GM23338 (cell line): Measurements from ENCODE around the gene USH2A. TPM values are rescaled to one million over a fixed set of nuclear protein-coding genes. Genes with fewer than 3 reads are reported as not detected.

Experiments
- ATAC-seq: fragments of 200-7000 bp; cut with Tn5 transposase; 3 replicates; pipeline ENCODE4 v1.9.1; 2020
- DNase-seq: peaks from one replicate; pipeline ENCODE4 v3.0.0-alpha.2; 2015; ENCODE audit warnings: low spot score
- H2AFZ ChIP-seq: fragments of 200-600 bp; sonication (generic); 2 replicates; pipeline ENCODE4 v1.8.0; 2016; ENCODE audit warnings: antibody characterized with exemption, mild to moderate bottlenecking, moderate library complexity
- H3F3A ChIP-seq: fragments of 200-600 bp; sonication (generic); replicated peaks from 2 replicates; pipeline ENCODE4 v1.8.0; 2017; ENCODE audit warnings: antibody characterized with exemption, mixed run types, low read depth
- H3K27ac ChIP-seq: fragments of 200-600 bp; sonication (generic); 2 replicates; pipeline ENCODE4 v1.6.1; 2016; ENCODE audit warnings: low read depth
- H3K27me3 ChIP-seq: fragments of 200-600 bp; sonication (generic); 2 replicates; pipeline ENCODE4 v1.8.0; 2016; ENCODE audit warnings: mild to moderate bottlenecking, mixed run types, moderate library complexity; ENCODE audit not compliant: insufficient read depth
- H3K36me3 ChIP-seq: fragments of 200-600 bp; sonication (generic); 2 replicates; pipeline ENCODE4 v1.8.0; 2016; ENCODE audit warnings: mild to moderate bottlenecking; ENCODE audit not compliant: insufficient read depth
- H3K4me1 ChIP-seq: fragments of 200-600 bp; sonication (generic); 2 replicates; pipeline ENCODE4 v1.8.0; 2016; ENCODE audit warnings: mild to moderate bottlenecking, moderate library complexity; ENCODE audit not compliant: insufficient read depth
- H3K4me2 ChIP-seq: fragments of 200-600 bp; sonication (generic); 2 replicates; pipeline ENCODE4 v1.7.1; 2017; ENCODE audit warnings: mixed run types
- H3K4me3 ChIP-seq: fragments of 200-600 bp; sonication (generic); 2 replicates; pipeline ENCODE4 v1.6.1; 2016; ENCODE audit warnings: mixed run types
- H3K79me2 ChIP-seq: fragments of 200-600 bp; sonication (generic); replicated peaks from 2 replicates; pipeline ENCODE4 v1.8.0; 2017; ENCODE audit warnings: mild to moderate bottlenecking; ENCODE audit not compliant: insufficient read depth
- H3K9me2 ChIP-seq: fragments of 200-600 bp; sonication (generic); 2 replicates; pipeline ENCODE4 v1.8.0; 2017; ENCODE audit not compliant: insufficient read depth
- H4K20me1 ChIP-seq: fragments of 200-600 bp; sonication (generic); replicated peaks from 2 replicates; pipeline ENCODE4 v1.8.0; 2017; ENCODE audit warnings: mild to moderate bottlenecking; ENCODE audit not compliant: insufficient read depth
- H3K27ac Mint-ChIP-seq: 2 replicates; pipeline ENCODE4 v1.8.0; 2020; ENCODE audit warnings: inconsistent platforms, mild to moderate bottlenecking, moderate library complexity, mixed read lengths
- H3K27me3 Mint-ChIP-seq: 3 replicates; pipeline ENCODE4 v1.8.0; 2022; ENCODE audit warnings: low read depth, mild to moderate bottlenecking, moderate library complexity, mixed read lengths, inconsistent platforms; ENCODE audit not compliant: insufficient read depth, poor library complexity
- H3K36me3 Mint-ChIP-seq: 3 replicates; pipeline ENCODE4 v1.8.0; 2021; ENCODE audit warnings: low read depth, mild to moderate bottlenecking, inconsistent platforms, moderate library complexity, mixed read lengths
- H3K4me1 Mint-ChIP-seq: 3 replicates; pipeline ENCODE4 v1.8.0; 2020; ENCODE audit warnings: mild to moderate bottlenecking, inconsistent platforms, mixed read lengths
- H3K4me3 Mint-ChIP-seq: 3 replicates; pipeline ENCODE4 v1.8.0; 2021; ENCODE audit warnings: moderate library complexity, mild to moderate bottlenecking, inconsistent platforms, mixed read lengths
- H3K9me3 Mint-ChIP-seq: 3 replicates; pipeline ENCODE4 v1.8.0; 2020; ENCODE audit warnings: moderate library complexity, mild to moderate bottlenecking, inconsistent platforms, mixed read lengths
- CREB1 ChIP-seq: fragments of 250-450 bp; sonication (Bioruptor Pico); IDR thresholded peaks from 2 replicates; pipeline ENCODE4 v1.5.0; 2020; ENCODE audit warnings: low read depth, mild to moderate bottlenecking, moderate library complexity
- EZH2 ChIP-seq: fragments of 200-600 bp; sonication (generic); IDR thresholded peaks from one replicate; pipeline ENCODE4 v1.8.0; 2017; ENCODE audit warnings: antibody characterized with exemption, mild to moderate bottlenecking, low read depth; ENCODE audit not compliant: unreplicated experiment
- EZH2phosphoT487 ChIP-seq: fragments of 200-600 bp; sonication (generic); IDR thresholded peaks from one replicate; pipeline ENCODE4 v1.8.1; 2018; ENCODE audit warnings: antibody characterized with exemption; ENCODE audit not compliant: unreplicated experiment
- JUNB ChIP-seq: IDR thresholded peaks from one replicate; pipeline ENCODE4 v1.6.1; 2016; ENCODE audit warnings: antibody characterized with exemption; ENCODE audit not compliant: unreplicated experiment
- NANOG ChIP-seq: IDR thresholded peaks from 2 replicates; pipeline ENCODE4 v1.6.1; 2016; ENCODE audit warnings: antibody characterized with exemption, borderline replicate concordance
- POLR2AphosphoS5 ChIP-seq: IDR thresholded peaks from 2 replicates; pipeline ENCODE4 v1.6.1; 2016; ENCODE audit warnings: antibody characterized with exemption, low read depth
- STAT1 ChIP-seq: IDR thresholded peaks from one replicate; pipeline ENCODE4 v1.6.1; 2016; ENCODE audit warnings: antibody characterized with exemption; ENCODE audit not compliant: unreplicated experiment
- ZNF114 ChIP-seq: fragments of 250-450 bp; sonication (Bioruptor Pico); IDR thresholded peaks from 2 replicates; pipeline ENCODE4 v1.5.0; 2020; ENCODE audit warnings: mild to moderate bottlenecking, moderate library complexity
- ZNF331 ChIP-seq: fragments of 250-450 bp; sonication (Bioruptor Pico); IDR thresholded peaks from 2 replicates; pipeline ENCODE4 v1.5.0; 2020; ENCODE audit warnings: low read depth, mild to moderate bottlenecking, moderate library complexity
- polyA plus RNA-seq: library from polyadenylated mRNA; unstranded; fragments of >200 nt; fragmentation: Nextera tagmentation; extraction: Ambion mirVana; gene quantifications from 2 replicates; pipeline ENCODE4 v1.2.1, GENCODE V29; 2016
- total RNA-seq: library from RNA; depleted of rRNA; stranded (reverse); fragments of >200 nt; shearing (Covaris generic); gene quantifications from 2 replicates; pipeline ENCODE4 v1.2.3, GENCODE V29; 2014
- TF ChIP-seq, protein P1 (sequence below): IDR thresholded peaks from one replicate; pipeline ENCODE4 v1.6.1; 2018; ENCODE audit warnings: antibody characterized with exemption; ENCODE audit not compliant: unreplicated experiment
- TF ChIP-seq, protein P2 (sequence below): IDR thresholded peaks from 2 replicates; pipeline ENCODE4 v1.6.1; 2016; ENCODE audit warnings: antibody characterized with exemption
- TF ChIP-seq, protein P3 (sequence below), 2 experiments: fragments of 200-600 bp in 1 of 2; sonication (generic) in 1 of 2; conservative IDR thresholded peaks; 2 replicates each; pipeline versions ENCODE4 v1.5.1 to v1.6.1; 2016 to 2017; ENCODE audit warnings: antibody characterized with exemption in 2 of 2, low read depth in 2 of 2, mild to moderate bottlenecking in 2 of 2, moderate library complexity in 1 of 2
- TF ChIP-seq, protein P4 (sequence below): fragments of 250-450 bp; sonication (Bioruptor Pico); IDR thresholded peaks from 2 replicates; pipeline ENCODE4 v1.5.0; 2020; ENCODE audit warnings: mild to moderate bottlenecking, moderate library complexity

The USH2A gene
- total and polyA plus RNA-seq, 2 experiments from 2014 or later = 0.03 TPM

DNA sequence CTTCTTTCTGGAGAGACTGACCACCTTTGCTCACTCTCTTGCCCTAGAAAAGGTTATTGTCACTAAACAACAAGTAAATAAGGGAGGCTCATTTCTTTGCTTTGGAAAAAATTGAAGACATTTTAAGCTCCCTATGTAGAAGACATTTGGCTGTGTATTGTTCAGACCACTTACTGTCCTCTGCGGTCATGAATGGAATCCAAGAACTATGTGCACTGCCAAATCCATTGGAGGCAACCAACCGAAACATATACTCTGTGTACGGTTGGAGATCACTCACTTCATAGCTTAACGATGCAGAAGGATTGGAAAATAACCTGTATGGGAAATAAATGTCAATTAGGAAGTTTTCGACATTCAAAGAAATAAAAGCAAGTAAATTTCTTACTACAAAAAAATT lies 523.3 kb downstream of the USH2A start:
- H3K4me3 Mint-ChIP-seq = no peak overlapping the region
- no peak overlapping the region for H3K4me3 ChIP-seq
- no peak overlapping the region for H3K27ac Mint-ChIP-seq
- no peaks in the 10 kb centered on the region for H3K4me1 ChIP-seq
- no peaks in the 10 kb centered on the region for H3K79me2 ChIP-seq
- DNase-seq = no peak
- H3K4me2 ChIP-seq = no peak overlapping the region
- no peaks in the 10 kb centered on the region for H3K9me2 ChIP-seq
- H2AFZ ChIP-seq = no peak overlapping the region
- H3K27me3 ChIP-seq = no peaks in the 10 kb centered on the region
- no peaks in the 10 kb centered on the region for H4K20me1 ChIP-seq
- H3K27me3 Mint-ChIP-seq = no peaks in the 10 kb centered on the region
- ATAC-seq = no peak
- no peak overlapping the region for H3K27ac ChIP-seq
- no peaks in the 10 kb centered on the region for H3K9me3 Mint-ChIP-seq
- no peaks in the 10 kb centered on the region for H3K4me1 Mint-ChIP-seq
- H3K36me3 ChIP-seq = no peaks in the 10 kb centered on the region
- no peaks in the 10 kb centered on the region for H3K36me3 Mint-ChIP-seq
- no peaks in the 10 kb centered on the region for H3F3A ChIP-seq
- TF ChIP-seq, protein P1, sequence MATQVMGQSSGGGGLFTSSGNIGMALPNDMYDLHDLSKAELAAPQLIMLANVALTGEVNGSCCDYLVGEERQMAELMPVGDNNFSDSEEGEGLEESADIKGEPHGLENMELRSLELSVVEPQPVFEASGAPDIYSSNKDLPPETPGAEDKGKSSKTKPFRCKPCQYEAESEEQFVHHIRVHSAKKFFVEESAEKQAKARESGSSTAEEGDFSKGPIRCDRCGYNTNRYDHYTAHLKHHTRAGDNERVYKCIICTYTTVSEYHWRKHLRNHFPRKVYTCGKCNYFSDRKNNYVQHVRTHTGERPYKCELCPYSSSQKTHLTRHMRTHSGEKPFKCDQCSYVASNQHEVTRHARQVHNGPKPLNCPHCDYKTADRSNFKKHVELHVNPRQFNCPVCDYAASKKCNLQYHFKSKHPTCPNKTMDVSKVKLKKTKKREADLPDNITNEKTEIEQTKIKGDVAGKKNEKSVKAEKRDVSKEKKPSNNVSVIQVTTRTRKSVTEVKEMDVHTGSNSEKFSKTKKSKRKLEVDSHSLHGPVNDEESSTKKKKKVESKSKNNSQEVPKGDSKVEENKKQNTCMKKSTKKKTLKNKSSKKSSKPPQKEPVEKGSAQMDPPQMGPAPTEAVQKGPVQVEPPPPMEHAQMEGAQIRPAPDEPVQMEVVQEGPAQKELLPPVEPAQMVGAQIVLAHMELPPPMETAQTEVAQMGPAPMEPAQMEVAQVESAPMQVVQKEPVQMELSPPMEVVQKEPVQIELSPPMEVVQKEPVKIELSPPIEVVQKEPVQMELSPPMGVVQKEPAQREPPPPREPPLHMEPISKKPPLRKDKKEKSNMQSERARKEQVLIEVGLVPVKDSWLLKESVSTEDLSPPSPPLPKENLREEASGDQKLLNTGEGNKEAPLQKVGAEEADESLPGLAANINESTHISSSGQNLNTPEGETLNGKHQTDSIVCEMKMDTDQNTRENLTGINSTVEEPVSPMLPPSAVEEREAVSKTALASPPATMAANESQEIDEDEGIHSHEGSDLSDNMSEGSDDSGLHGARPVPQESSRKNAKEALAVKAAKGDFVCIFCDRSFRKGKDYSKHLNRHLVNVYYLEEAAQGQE = no peak
- TF ChIP-seq, protein P2, sequence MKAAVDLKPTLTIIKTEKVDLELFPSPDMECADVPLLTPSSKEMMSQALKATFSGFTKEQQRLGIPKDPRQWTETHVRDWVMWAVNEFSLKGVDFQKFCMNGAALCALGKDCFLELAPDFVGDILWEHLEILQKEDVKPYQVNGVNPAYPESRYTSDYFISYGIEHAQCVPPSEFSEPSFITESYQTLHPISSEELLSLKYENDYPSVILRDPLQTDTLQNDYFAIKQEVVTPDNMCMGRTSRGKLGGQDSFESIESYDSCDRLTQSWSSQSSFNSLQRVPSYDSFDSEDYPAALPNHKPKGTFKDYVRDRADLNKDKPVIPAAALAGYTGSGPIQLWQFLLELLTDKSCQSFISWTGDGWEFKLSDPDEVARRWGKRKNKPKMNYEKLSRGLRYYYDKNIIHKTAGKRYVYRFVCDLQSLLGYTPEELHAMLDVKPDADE = no peak
- TF ChIP-seq ZNF114 (no peak), JUNB (no peak), CREB1 (CRISPR knock-in tag) (no peak), POLR2AphosphoS5 (no peak), NANOG (no peak), EZH2phosphoT487 (no peak), STAT1 (no peak), EZH2 (no peak), ZNF331 (CRISPR knock-in tag) (no peak)
- TF ChIP-seq, protein P3, sequence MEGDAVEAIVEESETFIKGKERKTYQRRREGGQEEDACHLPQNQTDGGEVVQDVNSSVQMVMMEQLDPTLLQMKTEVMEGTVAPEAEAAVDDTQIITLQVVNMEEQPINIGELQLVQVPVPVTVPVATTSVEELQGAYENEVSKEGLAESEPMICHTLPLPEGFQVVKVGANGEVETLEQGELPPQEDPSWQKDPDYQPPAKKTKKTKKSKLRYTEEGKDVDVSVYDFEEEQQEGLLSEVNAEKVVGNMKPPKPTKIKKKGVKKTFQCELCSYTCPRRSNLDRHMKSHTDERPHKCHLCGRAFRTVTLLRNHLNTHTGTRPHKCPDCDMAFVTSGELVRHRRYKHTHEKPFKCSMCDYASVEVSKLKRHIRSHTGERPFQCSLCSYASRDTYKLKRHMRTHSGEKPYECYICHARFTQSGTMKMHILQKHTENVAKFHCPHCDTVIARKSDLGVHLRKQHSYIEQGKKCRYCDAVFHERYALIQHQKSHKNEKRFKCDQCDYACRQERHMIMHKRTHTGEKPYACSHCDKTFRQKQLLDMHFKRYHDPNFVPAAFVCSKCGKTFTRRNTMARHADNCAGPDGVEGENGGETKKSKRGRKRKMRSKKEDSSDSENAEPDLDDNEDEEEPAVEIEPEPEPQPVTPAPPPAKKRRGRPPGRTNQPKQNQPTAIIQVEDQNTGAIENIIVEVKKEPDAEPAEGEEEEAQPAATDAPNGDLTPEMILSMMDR (conservative IDR thresholded peaks at IDR 0.05; ENCODE audit: low read depth in 2 of 2) = no peak
- TF ChIP-seq, protein P4, sequence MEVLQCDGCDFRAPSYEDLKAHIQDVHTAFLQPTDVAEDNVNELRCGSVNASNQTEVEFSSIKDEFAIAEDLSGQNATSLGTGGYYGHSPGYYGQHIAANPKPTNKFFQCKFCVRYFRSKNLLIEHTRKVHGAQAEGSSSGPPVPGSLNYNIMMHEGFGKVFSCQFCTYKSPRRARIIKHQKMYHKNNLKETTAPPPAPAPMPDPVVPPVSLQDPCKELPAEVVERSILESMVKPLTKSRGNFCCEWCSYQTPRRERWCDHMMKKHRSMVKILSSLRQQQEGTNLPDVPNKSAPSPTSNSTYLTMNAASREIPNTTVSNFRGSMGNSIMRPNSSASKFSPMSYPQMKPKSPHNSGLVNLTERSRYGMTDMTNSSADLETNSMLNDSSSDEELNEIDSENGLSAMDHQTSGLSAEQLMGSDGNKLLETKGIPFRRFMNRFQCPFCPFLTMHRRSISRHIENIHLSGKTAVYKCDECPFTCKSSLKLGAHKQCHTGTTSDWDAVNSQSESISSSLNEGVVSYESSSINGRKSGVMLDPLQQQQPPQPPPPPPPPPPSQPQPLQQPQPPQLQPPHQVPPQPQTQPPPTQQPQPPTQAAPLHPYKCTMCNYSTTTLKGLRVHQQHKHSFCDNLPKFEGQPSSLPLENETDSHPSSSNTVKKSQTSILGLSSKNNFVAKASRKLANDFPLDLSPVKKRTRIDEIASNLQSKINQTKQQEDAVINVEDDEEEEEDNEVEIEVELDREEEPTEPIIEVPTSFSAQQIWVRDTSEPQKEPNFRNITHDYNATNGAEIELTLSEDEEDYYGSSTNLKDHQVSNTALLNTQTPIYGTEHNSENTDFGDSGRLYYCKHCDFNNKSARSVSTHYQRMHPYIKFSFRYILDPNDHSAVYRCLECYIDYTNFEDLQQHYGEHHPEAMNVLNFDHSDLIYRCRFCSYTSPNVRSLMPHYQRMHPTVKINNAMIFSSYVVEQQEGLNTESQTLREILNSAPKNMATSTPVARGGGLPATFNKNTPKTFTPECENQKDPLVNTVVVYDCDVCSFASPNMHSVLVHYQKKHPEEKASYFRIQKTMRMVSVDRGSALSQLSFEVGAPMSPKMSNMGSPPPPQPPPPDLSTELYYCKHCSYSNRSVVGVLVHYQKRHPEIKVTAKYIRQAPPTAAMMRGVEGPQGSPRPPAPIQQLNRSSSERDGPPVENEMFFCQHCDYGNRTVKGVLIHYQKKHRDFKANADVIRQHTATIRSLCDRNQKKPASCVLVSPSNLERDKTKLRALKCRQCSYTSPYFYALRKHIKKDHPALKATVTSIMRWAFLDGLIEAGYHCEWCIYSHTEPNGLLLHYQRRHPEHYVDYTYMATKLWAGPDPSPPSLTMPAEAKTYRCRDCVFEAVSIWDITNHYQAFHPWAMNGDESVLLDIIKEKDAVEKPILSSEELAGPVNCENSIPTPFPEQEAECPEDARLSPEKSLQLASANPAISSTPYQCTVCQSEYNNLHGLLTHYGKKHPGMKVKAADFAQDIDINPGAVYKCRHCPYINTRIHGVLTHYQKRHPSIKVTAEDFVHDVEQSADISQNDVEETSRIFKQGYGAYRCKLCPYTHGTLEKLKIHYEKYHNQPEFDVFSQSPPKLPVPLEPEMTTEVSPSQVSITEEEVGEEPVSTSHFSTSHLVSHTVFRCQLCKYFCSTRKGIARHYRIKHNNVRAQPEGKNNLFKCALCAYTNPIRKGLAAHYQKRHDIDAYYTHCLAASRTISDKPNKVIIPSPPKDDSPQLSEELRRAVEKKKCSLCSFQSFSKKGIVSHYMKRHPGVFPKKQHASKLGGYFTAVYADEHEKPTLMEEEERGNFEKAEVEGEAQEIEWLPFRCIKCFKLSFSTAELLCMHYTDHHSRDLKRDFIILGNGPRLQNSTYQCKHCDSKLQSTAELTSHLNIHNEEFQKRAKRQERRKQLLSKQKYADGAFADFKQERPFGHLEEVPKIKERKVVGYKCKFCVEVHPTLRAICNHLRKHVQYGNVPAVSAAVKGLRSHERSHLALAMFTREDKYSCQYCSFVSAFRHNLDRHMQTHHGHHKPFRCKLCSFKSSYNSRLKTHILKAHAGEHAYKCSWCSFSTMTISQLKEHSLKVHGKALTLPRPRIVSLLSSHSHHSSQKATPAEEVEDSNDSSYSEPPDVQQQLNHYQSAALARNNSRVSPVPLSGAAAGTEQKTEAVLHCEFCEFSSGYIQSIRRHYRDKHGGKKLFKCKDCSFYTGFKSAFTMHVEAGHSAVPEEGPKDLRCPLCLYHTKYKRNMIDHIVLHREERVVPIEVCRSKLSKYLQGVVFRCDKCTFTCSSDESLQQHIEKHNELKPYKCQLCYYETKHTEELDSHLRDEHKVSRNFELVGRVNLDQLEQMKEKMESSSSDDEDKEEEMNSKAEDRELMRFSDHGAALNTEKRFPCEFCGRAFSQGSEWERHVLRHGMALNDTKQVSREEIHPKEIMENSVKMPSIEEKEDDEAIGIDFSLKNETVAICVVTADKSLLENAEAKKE (CRISPR knock-in tag) = no peak
